Right lobe of liver (tissue), 6 donors: ENCODE results near the gene SCN4B. TPM values are rescaled to one million over a fixed set of nuclear protein-coding genes. Genes with fewer than 3 reads are reported as not detected.

Experiments used
- ATAC-seq, 4 donors: fragments of 200-7000 bp; cut with Tn5 transposase; one replicate each; pipeline ENCODE4 v1.9.1; 2020; ENCODE audit warnings: mild to moderate bottlenecking in 4 of 4, moderate library complexity in 4 of 4
- DNase-seq, 3 donors: peaks; one replicate each; pipeline ENCODE4 v3.0.0-alpha.2; 2020
- H3K27ac ChIP-seq, 3 donors: fragments of 200-600 bp; one replicate each; pipeline ENCODE4 v1.8.0; 2022
- H3K27me3 ChIP-seq, 2 donors: fragments of 200-600 bp; one replicate each; pipeline ENCODE4 v1.8.0; 2022
- H3K36me3 ChIP-seq, 4 donors: fragments of 200-600 bp; sonication (generic) in 1 of 4; one replicate each; pipeline versions ENCODE4 v1.5.1 to v1.8.0; 2017 to 2022; ENCODE audit warnings: control low read depth in 1 of 4
- H3K4me1 ChIP-seq, 4 donors: fragments of 200-600 bp; sonication (generic) in 1 of 4; one replicate each; pipeline versions ENCODE4 v1.5.1 to v1.8.0; 2017 to 2022; ENCODE audit warnings: control low read depth in 1 of 4
- H3K4me3 ChIP-seq, 3 donors: fragments of 200-600 bp; one replicate each; pipeline ENCODE4 v1.8.0; 2022
- H3K9me3 ChIP-seq, 4 donors: fragments of 200-600 bp; sonication (generic) in 1 of 4; one replicate each; pipeline versions ENCODE4 v1.5.1 to v1.8.0; 2017 to 2022; ENCODE audit warnings: control low read depth in 1 of 4
- CTCF ChIP-seq, 4 donors: fragments of 200-600 bp in 3 of 4; fragments of 450-650 bp in 1 of 4; IDR thresholded peaks; one replicate each; pipeline versions ENCODE4 v1.5.1 to v1.8.0; 2016 to 2022; ENCODE audit warnings: antibody characterized with exemption in 4 of 4, mild to moderate bottlenecking in 2 of 4
- POLR2A ChIP-seq: fragments of 450-650 bp; IDR thresholded peaks from one replicate; pipeline ENCODE4 v1.6.1; 2017; ENCODE audit warnings: antibody characterized with exemption, mild to moderate bottlenecking
- WGBS: methylation state at CpG from one replicate; pipeline ENCODE4 v1.1.6; 2018; ENCODE audit warnings: low coverage, low lambda C conversion rate; ENCODE audit not compliant: insufficient coverage; ENCODE audit errors: missing lambda C conversion rate; 5-methylcytosine and 5-hydroxymethylcytosine counted together
- intact Hi-C, 2 donors: fragments of 100-400 bp; cut with DNase I; formaldehyde crosslinking; loops; one replicate each; pipeline versions ENCODE4 v1.11.2 to v1.14.1; 2022
- total RNA-seq, 6 experiments: library from RNA; depleted of rRNA in 2 of 6; stranded (reverse); fragments of >200 nt in 2 of 6; fragmentation: NEBNext Ultra II Directional in 3 of 6; extraction: Animal tissue kit (Norgen Biotek cat#: 25700) in 3 of 6; gene quantifications; one replicate each; pipeline versions ENCODE4 v1.1.0 to v1.2.4, GENCODE V29; 2016 to 2023
- donor health status: DM: no; HTN: yes; CAD: no.
- donor health status: DM: no; HTN: no; CAD: no.
- donor health status: DM: no; HTN: no; CAD: no.
- donor health status: DM: no; HTN: yes; CAD: no.
- donor health status: DM: no; HTN: yes; CAD: no.

Gene SCN4B
- total RNA-seq, 6 experiments from 2014 or later, result 0.11 to 0.30 (median 0.23) TPM

GRCh38 chr11:118168751-118169150 lies 16.1 kb upstream of the SCN4B start:
- Histone ChIP-seq H3K27me3 (no peaks in the 10 kb centered on the region), H3K4me1 (peaks cover 0 to 5% (median 0%) of the 10 kb centered on the region in 4 donors), H3K27ac (no peak overlapping the region), H3K9me3 (no peaks in the 10 kb centered on the region), H3K4me3 (no peak overlapping the region), H3K36me3 (no peaks in the 10 kb centered on the region)
- WGBS, result 68% methylated on average over 3 of the region's 3 CpGs
- TF ChIP-seq CTCF (IDR thresholded peaks at IDR 0.05) (no peak), POLR2A (no peak)
- no peak for ATAC-seq
- peak in 1 of 3 donors; percentile 31 for DNase-seq
- intact Hi-C loops, result no loop called here

DNA sequence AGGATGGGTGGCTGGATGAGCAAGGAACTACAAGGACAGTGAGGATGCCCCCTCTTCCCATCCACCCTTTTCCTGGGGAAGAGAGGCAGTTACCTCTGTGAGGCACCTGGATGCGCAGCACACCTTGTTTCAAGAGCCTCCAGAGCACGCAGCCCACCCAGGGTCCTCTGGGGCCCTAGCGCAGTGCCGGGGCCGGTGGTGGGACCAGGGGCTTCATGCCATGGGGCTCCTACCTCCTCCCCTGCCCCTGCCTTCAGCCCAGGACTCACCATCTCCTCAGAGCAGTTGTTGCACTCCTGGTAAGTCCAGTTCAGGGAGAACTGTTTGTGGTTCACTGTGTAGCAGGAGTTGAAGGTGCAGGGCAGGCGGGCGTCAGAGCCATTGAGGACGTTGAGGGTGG lies 15.7 kb upstream of the SCN4B start:
- Histone ChIP-seq H3K27ac (no peak overlapping the region), H3K36me3 (no peaks in the 10 kb centered on the region), H3K27me3 (no peaks in the 10 kb centered on the region), H3K4me1 (peaks cover 0 to 5% (median 0%) of the 10 kb centered on the region in 4 donors), H3K4me3 (no peak overlapping the region), H3K9me3 (no peaks in the 10 kb centered on the region)
- TF ChIP-seq POLR2A (no peak), CTCF (IDR thresholded peaks at IDR 0.05) (no peak)
- ATAC-seq (no peak), DNase-seq (peak in 1 of 3 donors; percentile 41)
- intact Hi-C loops, result no loop called here
- no CpG with 5 or more reads among the region's 8 CpGs for WGBS

DNA sequence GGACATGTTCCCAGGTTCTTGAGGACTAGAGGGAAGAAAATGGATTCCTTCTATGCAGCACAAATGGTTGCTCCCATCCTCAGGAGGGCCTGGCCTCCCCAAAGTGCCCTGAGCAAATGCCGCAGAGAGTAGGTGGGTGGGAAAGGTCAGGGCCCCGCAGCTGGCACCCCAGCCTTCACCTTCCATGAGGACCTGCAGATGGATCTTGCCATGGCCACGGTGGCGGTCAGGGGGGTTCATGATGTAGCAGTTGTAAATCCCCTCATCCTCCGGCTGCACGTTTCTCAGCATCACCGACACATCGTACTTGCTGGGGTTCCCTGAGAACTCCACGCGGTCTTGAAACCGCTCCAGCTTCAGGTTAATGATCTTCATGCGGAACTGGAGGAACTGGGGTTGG lies 15.3 kb upstream of the SCN4B start:
- no peak for ATAC-seq
- intact Hi-C loops, result no loop called here

DNA sequence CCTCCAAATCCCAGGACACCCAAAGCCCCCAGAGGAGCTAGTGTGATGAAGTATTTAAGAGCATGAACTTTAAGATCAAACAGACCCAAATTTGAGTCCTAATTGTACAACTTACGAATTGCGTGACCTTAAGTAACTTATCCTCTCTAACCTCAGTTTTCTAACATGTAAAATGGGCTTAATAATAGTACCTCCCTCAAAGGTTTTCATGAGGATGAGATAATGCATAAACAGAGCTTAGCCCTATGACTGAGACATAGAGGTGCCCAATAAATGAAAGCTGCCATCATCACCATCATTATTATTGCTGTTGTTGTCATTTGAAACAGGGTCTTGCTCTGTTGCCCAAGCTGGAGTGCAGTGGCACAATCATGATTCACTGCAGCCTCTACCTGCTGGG lies 14.6 kb upstream of the SCN4B start:
- WGBS, result 72% methylated on average over 2 of the region's 2 CpGs
- no peaks in the 10 kb centered on the region for H3K27me3 ChIP-seq
- TF ChIP-seq CTCF (IDR thresholded peaks at IDR 0.05), result no peak
- TF ChIP-seq POLR2A, result no peak
- no peak overlapping the region for H3K27ac ChIP-seq
- no peaks in the 10 kb centered on the region for H3K9me3 ChIP-seq
- ATAC-seq (no peak), DNase-seq (no peak)
- no peak overlapping the region for H3K4me3 ChIP-seq
- intact Hi-C loops, result no loop called here
- H3K4me1 ChIP-seq, result peaks cover 0 to 5% (median 0%) of the 10 kb centered on the region in 4 donors
- no peaks in the 10 kb centered on the region for H3K36me3 ChIP-seq

More for the DNA sequence above, 15.3 kb upstream of the SCN4B start:
- TF ChIP-seq CTCF (IDR thresholded peaks at IDR 0.05), result no peak
- no peak for TF ChIP-seq POLR2A
- DNase-seq, result peak in 1 of 3 donors; percentile 27
- 60% methylated on average over 5 of the region's 12 CpGs for WGBS
- H3K27me3 ChIP-seq, result no peaks in the 10 kb centered on the region
- H3K9me3 ChIP-seq, result no peaks in the 10 kb centered on the region
- no peak overlapping the region for H3K27ac ChIP-seq
- H3K4me1 ChIP-seq, result peaks cover 0 to 5% (median 0%) of the 10 kb centered on the region in 4 donors
- no peak overlapping the region for H3K4me3 ChIP-seq
- H3K36me3 ChIP-seq, result no peaks in the 10 kb centered on the region

DNA sequence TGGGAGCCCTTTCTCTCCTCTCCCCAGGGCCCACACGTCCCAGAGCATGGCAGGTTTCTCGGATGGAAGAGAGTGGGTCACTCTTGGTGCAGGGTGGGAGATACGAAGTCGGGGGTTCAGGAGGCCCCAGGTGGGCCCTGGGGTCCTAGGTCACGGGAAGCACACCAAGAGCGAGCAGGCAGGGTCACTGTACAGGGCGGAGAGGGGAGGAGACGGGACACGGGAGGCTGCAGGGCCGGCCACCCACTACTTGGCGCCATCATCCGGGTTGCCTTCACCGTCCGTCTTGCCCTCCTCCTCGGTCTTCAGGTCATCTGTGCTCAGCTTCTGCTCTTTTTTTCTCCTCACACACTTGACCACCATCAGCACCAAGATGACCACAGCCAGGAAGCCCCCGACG lies 14.0 kb upstream of the SCN4B start:
- TF ChIP-seq CTCF (IDR thresholded peaks at IDR 0.05), result no peak
- Histone ChIP-seq H3K4me1 (peaks cover 0 to 3% (median 0%) of the 10 kb centered on the region in 4 donors), H3K27ac (no peak overlapping the region), H3K36me3 (no peaks in the 10 kb centered on the region), H3K4me3 (no peak overlapping the region), H3K9me3 (no peaks in the 10 kb centered on the region), H3K27me3 (no peaks in the 10 kb centered on the region)
- WGBS, result 80% methylated on average over 7 of the region's 17 CpGs
- peak in 1 of 3 donors; percentile 31 for DNase-seq
- no peak for ATAC-seq
- intact Hi-C loops, result no loop called here
